ENCODE measurements around the gene LHFPL6.

The LHFPL6 gene

DNA sequence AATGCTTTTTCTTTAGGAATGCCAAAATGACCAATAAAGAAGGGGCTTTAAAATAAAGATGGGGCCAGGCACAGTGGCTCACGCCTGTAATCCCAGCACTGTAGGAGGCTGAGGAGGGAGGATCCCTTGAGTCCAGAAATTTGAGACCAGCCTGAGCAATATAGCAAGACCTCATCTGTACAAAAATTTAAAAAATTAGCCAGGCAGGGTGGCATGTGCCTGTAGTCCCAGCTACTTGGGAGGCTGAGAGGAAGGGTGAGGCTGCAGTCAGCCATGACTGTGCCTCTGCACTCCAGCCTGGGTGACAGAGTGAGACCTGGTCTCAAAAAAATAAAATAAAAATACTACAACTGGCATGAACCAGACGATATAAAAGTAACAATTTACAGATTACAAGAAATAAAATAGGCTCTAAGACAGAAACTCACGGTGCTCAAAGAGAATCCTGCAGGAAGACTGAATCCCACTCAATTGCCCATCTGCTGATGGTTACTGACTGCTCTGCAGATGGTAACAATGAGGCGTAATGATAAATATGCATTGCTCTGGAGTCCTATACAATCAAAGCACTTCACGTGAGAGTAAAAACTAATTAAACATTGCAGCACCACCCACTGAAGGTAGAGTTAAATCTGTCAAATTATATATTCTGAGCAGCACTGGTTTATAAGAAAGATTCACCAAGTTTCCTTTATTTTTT lies 93.2 kb downstream of the LHFPL6 start:
- DNase-seq: no peak

DNA sequence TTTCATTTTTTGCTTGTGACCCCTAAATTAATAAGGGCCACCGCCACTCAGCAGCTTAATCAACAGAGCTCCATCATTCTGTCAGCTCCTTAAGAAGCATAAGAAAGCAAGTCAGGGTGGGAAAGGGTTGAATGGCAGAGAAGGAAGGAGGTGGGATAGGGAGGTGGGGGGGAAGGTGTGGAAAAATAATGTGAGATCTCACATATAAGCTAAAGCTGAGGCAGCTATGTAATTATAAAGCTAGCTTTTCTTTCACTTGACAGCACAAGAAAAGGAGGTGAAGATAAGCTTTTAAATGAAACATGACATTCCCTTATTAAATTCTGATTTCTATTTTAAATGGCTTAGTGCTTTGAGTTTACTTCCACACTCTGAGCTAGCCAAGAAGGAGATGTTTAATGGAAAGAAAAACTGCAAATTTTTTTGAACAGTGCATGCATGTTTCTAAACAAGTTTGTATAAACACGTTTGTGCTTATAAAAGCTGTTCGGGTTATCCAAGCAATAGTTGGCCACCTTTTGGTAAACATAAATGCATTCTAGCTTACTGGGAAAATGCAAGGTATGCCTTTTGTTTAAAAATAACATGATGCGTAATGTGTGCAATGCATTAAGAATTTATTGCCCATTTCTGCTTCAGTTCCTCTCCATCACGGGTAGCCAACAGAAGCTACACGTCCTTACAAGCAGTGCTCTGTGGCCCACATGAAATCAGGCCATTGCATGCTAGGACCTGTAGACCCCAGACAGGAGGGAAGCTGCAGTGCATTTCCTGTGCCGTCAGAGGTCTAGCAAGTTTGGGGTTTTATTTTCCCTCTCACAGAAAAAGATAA lies 96.2 kb downstream of the LHFPL6 start:
- DNase-seq: no peak

DNA sequence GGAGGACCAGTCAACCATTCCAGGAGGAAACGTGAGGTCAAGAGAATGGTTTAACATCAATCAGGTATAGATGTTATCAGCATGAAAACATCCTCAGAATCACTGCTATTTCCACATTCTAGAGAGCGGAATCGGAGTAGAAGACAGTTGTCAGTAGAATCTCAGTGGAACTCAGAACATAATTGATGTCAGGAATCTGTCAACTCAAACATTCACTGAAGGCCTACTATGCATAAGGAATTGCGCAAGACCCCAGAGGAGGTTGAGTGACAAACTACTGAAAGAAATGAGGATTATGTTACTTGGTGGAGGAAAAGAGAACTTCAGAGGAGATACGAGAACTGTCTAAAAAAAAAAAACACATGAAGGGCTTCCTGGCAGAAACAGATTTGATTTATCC lies 97.8 kb downstream of the LHFPL6 start:
- DNase-seq: no peak

DNA sequence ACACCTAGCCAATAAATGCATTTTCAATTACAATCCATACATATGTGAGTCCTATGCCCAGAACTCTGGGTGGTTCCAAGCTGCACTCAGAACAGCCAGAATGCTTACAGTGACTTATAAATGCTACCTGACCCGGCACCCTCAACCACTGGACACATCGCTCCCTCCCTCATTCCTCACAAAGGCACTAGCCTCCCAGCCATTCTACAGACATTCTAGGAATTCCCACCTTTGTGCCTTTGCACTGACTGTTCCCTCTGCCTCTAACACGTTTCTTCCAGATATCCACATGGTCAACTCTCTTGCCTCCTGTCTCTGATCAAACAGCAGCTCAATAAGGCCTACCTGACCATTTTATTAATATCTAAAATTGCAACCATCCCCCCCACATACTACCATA lies 99.9 kb downstream of the LHFPL6 start:
- DNase-seq: no peak

DNA sequence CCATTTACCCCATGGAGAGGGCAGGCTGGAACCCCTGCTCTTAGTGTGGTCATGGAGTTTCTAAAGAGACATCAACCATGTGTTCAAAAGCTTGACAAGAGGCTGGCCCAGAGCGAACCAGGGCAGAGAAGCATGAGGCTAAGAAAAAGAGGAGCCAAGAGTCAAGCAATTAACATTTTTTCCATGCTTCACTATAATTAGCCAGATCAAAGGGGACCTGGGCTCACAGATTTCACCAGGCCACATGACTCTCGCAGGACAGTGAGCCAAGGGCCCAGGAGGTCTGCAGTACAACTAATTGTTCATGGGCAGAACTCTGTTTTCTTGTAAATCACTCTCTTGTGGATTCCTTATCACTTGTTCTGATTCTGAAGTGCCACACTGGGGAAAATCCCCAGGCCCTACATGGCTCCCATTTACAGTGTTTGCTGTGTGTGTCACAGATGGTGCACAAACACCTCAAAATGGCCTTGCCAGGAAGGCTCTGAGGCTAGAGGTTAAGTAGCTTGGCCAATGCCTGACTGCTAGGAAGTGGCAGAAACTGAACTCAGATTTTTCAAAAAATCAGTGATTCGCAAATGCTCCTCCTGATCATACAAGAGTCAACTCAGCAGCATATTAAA lies 101.2 kb downstream of the LHFPL6 start:
- DNase-seq: no peak

DNA sequence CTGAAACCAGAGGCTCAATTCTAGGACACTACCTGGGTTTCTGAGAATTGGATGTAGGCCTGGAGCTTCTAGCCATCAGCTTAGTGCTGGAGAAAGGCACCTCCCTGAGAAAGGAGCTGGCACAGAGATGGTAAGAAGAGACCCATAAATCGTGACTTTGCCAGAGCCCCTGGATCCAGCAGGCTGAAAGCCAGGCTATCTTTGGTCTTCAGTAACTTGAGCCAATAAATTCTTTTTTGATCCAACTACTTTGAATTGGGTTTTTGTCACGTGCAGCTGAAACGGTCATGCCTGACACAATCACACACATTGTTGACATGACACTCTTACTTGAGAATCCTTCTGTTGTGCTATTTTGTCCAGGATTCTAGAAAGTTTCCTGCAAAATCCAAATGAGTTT lies 103.4 kb downstream of the LHFPL6 start:
- no peak for DNase-seq

DNA sequence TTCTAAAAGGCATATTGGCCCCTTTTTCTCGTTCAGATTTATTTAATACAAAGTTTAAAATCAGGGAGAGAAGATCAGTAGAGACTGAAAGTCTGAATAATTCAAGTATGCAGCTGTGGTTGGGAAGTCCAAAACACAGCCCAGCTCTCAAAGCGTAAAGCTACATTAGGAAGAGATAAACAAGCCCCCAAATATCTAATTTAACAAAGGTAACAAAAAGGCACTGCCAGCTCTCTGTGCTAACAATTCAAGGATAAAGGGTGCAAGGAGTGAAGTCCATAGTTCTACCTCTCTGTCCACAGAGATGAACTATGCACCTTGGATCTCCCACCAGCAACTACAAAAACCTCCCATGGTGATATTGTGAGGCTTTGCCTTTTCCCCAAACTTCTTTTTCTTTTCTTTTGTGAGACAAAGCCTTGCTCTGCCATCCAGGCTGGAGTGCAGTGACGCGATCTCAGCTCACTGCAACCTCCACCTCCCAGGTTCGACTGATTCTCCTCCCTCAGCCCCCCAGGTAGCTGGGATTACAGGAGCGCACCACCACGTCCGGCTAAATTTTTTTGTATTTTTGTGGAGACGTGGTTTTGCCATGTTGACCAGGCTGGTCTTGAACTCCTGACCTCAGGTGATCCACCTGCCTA lies 104.4 kb downstream of the LHFPL6 start:
- DNase-seq: no peak

DNA sequence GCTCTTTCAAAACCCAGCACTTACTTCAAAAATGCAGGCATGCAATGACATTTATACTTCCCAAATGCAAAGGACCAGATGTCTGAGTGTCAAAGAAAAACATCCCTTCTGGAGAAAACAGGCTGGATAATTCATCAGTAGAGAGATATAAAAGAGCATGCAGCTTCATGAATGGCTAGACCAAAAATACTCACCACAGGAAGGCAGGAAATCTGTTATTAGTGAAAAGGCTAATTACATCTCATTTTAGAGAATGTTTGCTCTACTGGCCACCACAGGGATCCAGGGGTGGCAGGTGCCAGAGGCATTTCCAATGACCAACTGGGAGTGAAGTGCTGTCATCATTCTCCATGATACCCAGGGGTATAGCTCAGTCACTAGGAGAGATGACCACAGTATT lies 106.5 kb downstream of the LHFPL6 start:
- no peak for DNase-seq

DNA sequence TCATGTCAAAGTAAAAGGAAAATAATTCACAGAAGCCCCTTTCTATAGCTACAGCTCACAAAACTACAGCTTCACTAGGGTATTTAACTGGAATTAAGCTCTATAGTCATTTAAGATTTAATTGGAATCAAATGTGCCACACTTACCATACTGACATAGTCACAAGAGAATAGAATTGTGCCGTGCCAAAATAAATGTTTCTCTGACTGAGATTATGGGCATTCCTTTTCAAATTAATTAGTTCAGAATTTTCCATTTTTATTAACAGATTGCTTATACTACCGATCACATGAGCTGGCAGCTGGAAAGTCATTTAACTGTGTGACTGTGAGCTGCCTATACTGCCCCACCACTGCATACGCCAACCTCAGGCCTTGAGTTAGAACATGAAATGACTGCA lies 108.4 kb downstream of the LHFPL6 start:
- no peak for DNase-seq

DNA sequence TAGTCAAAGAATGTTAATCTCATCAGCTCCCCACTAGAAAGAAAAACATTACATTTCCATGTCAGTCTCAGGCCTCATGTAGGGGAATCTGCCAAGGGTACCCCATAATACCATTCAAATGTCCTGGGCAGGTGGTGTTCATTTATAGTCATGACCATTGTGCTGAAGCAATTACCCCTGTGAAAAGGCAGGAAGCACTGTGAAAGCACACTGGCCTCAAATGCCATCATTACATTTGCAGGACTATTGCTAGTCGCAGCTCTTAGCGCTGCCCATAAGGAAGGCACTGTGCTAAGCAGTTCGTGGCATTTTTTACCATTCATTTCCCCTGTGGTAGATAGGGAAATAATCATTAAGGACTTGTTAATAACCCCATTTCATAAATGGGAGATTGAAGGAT lies 109.0 kb downstream of the LHFPL6 start:
- no peak for DNase-seq

DNA sequence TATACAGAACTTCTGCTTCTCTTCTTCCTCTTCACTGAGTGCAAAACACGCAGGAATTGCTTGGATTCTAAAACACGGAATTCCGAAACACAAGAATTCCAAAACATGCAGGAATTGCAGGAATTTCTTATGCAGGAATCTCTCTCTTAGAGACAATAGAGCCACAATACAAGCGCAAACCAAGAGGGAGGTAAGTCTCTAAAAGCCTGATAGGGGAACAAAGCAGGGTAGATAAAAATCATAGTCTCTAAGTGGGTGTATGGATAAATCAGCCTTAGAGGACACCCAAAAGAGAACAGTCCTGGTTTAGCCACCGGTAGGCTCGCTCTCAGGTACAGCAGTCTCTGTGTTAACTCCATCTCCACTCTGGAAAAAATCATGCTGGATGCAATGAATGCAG lies 112.9 kb downstream of the LHFPL6 start:
- no peak for DNase-seq

DNA sequence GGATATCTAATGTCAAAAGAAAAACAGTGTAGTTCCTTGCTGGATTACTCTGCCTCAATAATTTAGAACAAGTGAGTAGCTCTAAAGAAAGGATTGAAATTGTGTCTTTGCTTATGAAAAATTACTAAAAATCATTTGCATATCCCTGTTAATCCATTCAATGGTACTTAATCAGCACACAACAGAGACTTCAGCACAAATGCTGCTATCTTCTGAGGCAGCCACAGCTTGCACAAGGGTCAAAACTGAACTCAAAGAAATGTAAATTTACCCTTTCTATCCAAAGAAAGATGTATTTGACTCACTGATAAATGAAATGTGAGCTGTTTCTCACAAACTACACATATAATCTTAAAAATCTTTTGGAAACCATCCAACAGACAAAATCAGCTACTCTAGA lies 116.2 kb downstream of the LHFPL6 start:
- DNase-seq: no peak

DNA sequence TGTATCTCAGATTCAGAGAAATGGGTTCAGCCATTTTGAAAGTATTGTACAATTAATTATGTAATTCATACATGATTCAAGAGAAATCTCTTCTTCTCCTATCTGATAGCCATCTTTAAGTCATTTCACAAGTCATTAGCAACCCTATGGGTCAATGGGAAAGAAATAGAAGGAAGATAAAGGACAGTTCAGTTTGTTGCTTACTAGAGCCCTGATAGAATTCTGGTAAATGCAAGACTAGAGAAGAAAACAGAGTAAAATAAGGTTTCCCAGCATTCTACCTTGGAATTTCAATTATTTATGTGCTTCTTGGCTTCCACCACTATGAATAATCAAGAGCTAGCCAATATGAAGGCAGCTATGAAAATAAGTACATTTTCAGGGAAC lies 117.7 kb downstream of the LHFPL6 start:
- DNase-seq: no peak

DNA sequence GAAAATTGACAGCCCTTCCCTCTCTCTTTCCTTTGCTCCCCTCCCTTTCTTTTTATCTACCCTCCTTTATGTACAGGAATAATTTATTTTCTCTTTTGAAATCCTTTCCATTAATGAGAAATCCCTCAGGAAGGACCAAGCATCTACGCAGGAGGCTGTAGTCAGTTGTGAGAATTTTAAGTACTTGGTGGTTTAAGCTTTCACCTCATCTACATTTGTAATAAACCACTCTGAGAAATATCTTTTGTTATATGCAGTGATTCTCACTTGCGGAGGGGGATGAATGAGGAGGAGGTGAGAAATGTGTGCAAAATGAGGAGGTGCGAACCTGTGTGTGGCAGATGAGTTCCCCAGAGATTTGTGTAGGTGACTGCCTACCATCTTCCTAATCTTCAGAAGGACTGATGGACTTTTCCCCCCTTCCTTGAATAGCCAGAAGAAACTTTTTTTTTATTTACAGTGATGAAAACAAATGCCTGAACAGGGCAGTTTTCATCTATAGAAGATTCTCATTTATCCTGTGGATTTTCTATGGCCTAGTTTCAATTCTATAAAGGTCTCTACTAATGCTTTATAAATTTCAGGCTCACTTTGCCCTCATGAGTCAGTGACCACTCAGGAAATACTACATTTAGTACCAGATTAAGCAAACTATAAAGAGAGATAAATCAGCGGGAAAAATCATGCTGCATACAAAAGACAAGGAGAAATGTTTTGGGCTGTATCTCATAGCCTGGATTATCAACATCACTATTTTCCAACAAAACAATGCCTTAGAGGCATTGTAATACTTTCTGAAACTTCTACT lies 118.3 kb downstream of the LHFPL6 start:
- no peak for DNase-seq

DNA sequence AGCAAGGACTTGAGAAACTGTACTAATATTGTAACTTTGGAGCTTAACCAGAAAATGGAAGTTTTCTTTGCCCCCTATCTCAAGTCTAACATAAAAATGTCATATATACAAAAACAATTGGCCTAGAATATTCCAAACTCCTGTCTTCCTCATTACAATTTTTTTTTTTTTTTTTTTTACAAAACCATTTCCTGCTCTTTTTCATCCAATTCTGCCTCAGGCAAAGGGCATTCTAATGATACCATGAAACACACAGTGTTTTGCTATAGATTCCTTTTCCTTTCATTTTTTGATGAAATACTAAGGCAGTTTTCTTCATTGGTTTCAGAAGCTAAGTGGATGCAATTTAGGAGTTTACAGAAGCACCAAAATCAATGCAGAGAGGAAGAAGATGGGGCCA lies 119.7 kb downstream of the LHFPL6 start:
- no peak for DNase-seq

DNA sequence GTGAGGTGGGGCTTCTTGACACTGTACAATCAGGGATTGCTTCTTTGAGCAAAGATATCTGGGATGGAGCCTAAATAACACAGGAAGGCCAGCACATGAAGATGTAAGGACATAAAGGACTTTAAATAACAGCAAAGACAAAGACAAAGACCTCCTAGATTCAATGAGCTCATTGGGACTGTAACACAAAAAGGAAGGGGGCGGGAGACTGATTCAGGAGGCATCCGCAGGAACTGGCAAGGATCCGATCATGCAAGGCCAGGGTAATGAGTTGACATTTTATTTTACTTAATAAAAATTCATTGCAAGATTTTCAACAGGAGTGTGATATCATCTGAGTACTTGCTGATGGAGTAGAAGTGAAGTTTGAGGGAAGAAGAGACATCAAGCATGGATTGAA lies 121.5 kb downstream of the LHFPL6 start:
- no peak for DNase-seq

DNA sequence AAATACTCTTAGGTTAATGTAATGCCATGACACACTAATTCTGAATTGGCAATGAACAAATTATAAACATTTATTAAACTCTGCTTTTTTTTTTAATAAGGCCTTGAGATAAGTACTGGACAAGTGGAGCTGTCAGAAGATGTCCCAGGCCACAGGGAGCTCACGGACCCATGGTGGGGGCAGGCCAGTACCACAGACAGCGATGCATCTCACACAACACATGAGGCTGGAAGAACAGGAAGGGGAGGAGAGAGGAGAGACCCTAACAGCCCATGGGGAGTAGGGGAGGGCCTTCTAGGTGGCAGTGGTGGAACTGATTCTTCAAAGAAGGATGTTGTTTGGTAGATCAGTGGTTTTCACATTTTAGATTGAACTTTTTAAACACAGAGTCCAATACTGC lies 128.4 kb downstream of the LHFPL6 start:
- no peak for DNase-seq

DNA sequence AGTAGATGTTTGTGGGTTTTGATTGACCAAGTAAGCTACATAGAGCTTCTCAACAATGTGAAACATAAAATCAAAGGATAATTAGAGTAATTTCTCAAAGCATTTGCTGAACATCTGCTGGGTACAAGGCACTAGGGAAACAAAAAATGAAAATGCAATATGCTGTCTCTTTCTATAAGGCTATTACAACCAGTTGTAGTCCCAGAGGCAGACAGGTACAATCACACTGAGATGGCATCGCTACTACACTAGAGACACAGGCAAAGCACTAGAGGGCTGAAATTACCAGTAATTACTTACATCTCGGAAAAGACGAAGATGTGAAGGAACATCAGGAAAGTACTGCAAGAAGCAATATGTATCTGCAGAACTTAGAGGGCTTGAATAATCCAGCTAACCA lies 133.3 kb downstream of the LHFPL6 start:
- DNase-seq: no peak

DNA sequence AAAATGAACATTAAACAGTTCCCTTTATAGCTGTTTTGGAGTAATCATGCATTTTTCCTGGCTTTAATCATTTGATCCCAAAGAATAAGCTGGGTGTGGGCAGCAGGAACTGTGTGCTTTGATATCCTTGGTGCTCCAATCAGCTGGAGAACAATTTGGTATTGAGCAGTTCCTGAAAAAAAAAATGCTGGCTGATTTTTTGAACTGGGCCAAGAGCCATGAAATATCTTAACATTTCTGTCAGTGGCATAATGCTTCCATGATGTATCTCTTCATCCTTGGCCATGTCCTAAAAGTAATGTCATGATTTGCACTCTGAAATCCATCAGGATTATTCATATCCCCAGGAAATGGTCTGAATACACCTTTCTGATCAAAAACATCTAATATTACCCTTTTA lies 134.7 kb downstream of the LHFPL6 start:
- no peak for DNase-seq

DNA sequence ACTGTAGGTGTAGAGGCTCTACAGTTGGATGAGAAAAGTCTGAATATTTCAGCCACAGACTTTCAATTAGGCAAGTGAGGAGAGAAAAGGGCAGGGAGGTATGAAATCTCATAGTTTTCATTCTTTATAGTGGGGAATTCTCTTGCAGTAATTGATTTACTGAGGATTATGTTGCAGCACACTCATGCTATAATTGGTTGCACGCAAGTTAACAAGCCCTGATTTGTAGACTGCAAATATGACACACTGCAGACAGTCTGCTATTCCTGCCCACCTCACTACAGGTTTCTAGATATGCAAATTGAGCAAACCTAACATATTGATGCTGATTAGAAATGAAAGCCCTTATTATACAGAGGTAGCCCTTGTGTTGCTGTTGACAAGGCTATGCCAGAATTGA lies 139.4 kb downstream of the LHFPL6 start:
- no peak for DNase-seq

DNA sequence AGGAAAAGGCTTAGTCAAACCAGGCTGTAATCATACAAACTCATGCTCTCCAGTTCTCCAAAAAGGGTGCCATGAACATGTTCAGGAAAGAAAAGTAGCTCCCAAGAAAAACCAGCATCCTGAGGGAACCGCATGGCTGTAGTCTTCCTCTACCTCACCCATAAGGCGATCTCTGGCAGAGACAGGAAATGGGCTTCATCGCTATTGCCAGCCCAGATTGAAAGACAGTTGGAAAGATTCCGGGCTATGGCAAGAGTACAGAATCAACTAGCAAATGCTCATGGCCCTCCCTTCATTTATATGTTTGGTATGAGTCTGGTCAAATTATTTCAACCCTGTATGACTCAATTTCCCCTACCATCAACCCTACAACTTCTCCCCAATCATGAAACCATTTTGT lies 140.1 kb downstream of the LHFPL6 start:
- no peak for DNase-seq

DNA sequence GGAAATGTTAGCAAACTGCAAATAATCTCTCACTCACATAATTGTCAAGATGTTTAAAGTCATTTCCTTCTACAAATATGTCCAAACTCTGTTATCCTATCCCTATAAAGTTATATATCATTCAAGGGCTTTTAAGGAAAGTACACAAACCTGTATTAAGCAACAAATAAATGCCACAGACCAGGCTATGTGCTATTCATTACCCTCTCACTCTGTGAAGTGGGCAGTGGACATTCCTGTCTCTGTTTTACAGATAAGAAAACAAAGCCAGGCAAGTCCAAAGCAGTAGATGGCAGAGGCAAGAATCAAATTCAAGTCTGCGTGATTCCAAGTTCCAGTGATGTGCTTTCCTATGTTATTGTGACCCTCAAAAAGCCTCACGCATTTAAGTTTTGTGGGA lies 140.6 kb downstream of the LHFPL6 start:
- no peak for DNase-seq
